SK-N-SH (cell line): Measurements from ENCODE around the gene SLC17A9. TPM values are rescaled to one million over a fixed set of nuclear protein-coding genes. Genes with fewer than 3 reads are reported as not detected.

Experiments
- CTCF ChIA-PET: fragments of 300-600, 350-600 bp; formaldehyde crosslinking; extraction: SDS; loops from one replicate; lab custom pipeline; 2021; lab: Yijun Ruan, JAX
- POLR2A ChIA-PET: fragments of 350-600 bp; sonication (Branson Sonifier 250); formaldehyde crosslinking; extraction: SDS; loops from one replicate; lab custom pipeline; 2020; ENCODE audit warnings: antibody characterized with exemption, inconsistent platforms; lab: Yijun Ruan, JAX
- DNase-seq: peaks from one replicate; pipeline ENCODE4 v3.0.0; 2012
- H2AFZ ChIP-seq: fragments of 200-600 bp; sonication (generic); 2 replicates; pipeline ENCODE4 v1.8.1; 2016; ENCODE audit warnings: antibody characterized with exemption, mild to moderate bottlenecking, low read depth
- H3F3A ChIP-seq: fragments of 200-600 bp; sonication (generic); replicated peaks from 2 replicates; pipeline ENCODE3; 2016; ENCODE audit warnings: antibody characterized with exemption, mild to moderate bottlenecking; ENCODE audit not compliant: insufficient read depth
- H3K27ac ChIP-seq, 2 experiments: fragments of 200-500 bp in 1 of 2; fragments of 200-600 bp in 1 of 2; sonication (Bioruptor generic) in 1 of 2; sonication (generic), shearing (Covaris generic) in 1 of 2; 2 replicates each; pipeline versions ENCODE4 v1.5.1 to v1.6.1; 2014 to 2016; ENCODE audit warnings: low read depth in 2 of 2, inconsistent platforms in 1 of 2, low read length in 1 of 2, mild to moderate bottlenecking in 1 of 2, mixed read lengths in 1 of 2
- H3K27me3 ChIP-seq: fragments of 200-600 bp; sonication (generic), shearing (Covaris generic); 2 replicates; pipeline ENCODE4 v1.6.1; 2016; ENCODE audit warnings: mixed run types; ENCODE audit not compliant: insufficient read depth
- H3K36me3 ChIP-seq, 2 experiments: fragments of 200-500 bp in 1 of 2; fragments of 200-600 bp in 1 of 2; sonication (Bioruptor generic) in 1 of 2; sonication (generic) in 1 of 2; replicated peaks in 1 of 2; 2 replicates each; pipeline versions ENCODE3 to v1.5.1; 2014 to 2016; ENCODE audit warnings: low read length in 1 of 2, mild to moderate bottlenecking in 1 of 2; ENCODE audit not compliant: insufficient read depth in 2 of 2, control insufficient read depth in 1 of 2
- H3K4me1 ChIP-seq, 2 experiments: fragments of 200-500 bp in 1 of 2; fragments of 200-600 bp in 1 of 2; sonication (Bioruptor generic) in 1 of 2; sonication (generic), shearing (Covaris generic) in 1 of 2; 2 replicates each; pipeline versions ENCODE4 v1.5.1 to v1.6.1; 2014 to 2016; ENCODE audit warnings: low read depth in 1 of 2, low read length in 1 of 2, mixed run types in 1 of 2; ENCODE audit not compliant: insufficient read depth in 2 of 2, control insufficient read depth in 1 of 2
- H3K4me2 ChIP-seq: fragments of 200-600 bp; sonication (generic), shearing (Covaris generic); 2 replicates; pipeline ENCODE4 v1.6.1; 2017; ENCODE audit warnings: mixed run types
- H3K4me3 ChIP-seq, 2 experiments: fragments of 200-500 bp in 1 of 2; fragments of 200-600 bp in 1 of 2; sonication (Bioruptor generic) in 1 of 2; sonication (generic), shearing (Covaris generic) in 1 of 2; 2 replicates each; pipeline versions ENCODE4 v1.5.1 to v1.8.1; 2014 to 2016; ENCODE audit warnings: low read depth in 2 of 2, inconsistent platforms in 1 of 2, low read length in 1 of 2, mild to moderate bottlenecking in 1 of 2, mixed read lengths in 1 of 2, moderate library complexity in 1 of 2
- H3K79me2 ChIP-seq: fragments of 200-600 bp; sonication (generic); 2 replicates; pipeline ENCODE4 v1.8.1; 2017; ENCODE audit warnings: mild to moderate bottlenecking; ENCODE audit not compliant: insufficient read depth
- H3K9ac ChIP-seq: fragments of 200-600 bp; sonication (generic); 2 replicates; pipeline ENCODE4 v1.6.1; 2017; ENCODE audit warnings: mixed run types
- H3K9me2 ChIP-seq: fragments of 200-600 bp; sonication (generic); 2 replicates; pipeline ENCODE4 v1.6.1; 2017; ENCODE audit warnings: mixed run types
- H3K9me3 ChIP-seq: fragments of 200-600 bp; sonication (generic); 2 replicates; pipeline ENCODE4 v1.6.1; 2017; ENCODE audit warnings: mixed run types, mild to moderate bottlenecking, moderate library complexity
- H4K20me1 ChIP-seq: fragments of 200-600 bp; sonication (generic); 2 replicates; pipeline ENCODE4 v1.6.1; 2017; ENCODE audit warnings: mild to moderate bottlenecking, mixed run types; ENCODE audit not compliant: insufficient read depth
- CHD2 ChIP-seq: fragments of 150-350 bp; IDR thresholded peaks from 2 replicates; pipeline ENCODE4 v1.6.1; 2018; ENCODE audit warnings: low read length; ENCODE audit not compliant: partially characterized antibody
- ELF1 ChIP-seq: IDR thresholded peaks from 2 replicates; pipeline ENCODE4 v1.4.0; 2012
- EP300 ChIP-seq, 2 experiments: IDR thresholded peaks; 2 replicates each; pipeline versions ENCODE4 v1.4.0 to v1.6.1; 2012; ENCODE audit warnings: borderline replicate concordance in 1 of 2, low read depth in 1 of 2, low read length in 1 of 2
- FOXJ3 ChIP-seq: sonication (generic); formaldehyde crosslinking; IDR thresholded peaks from 2 replicates; pipeline ENCODE4 v1.5.1; 2020; ENCODE audit warnings: mild to moderate bottlenecking, missing genetic modification reagents
- GABPA ChIP-seq: IDR thresholded peaks from 2 replicates; pipeline ENCODE4 v1.4.0; 2012; ENCODE audit warnings: low read depth, mild to moderate bottlenecking
- GATA2 ChIP-seq: sonication (generic); formaldehyde crosslinking; IDR thresholded peaks from 2 replicates; pipeline ENCODE4 v1.5.0; 2020; ENCODE audit warnings: mild to moderate bottlenecking, missing genetic modification reagents
- JUND ChIP-seq: IDR thresholded peaks from 2 replicates; pipeline ENCODE4 v1.4.0; 2012
- MEF2A ChIP-seq: IDR thresholded peaks from 2 replicates; pipeline ENCODE4 v1.4.0; 2012; ENCODE audit warnings: low read depth, borderline replicate concordance
- MXI1 ChIP-seq: IDR thresholded peaks from 2 replicates; pipeline ENCODE4 v1.6.1; 2012; ENCODE audit warnings: mild to moderate bottlenecking, low read depth, low read length, improper control_type of control experiment
- NFIC ChIP-seq: IDR thresholded peaks from 2 replicates; pipeline ENCODE4 v1.4.0; 2012; ENCODE audit warnings: borderline replicate concordance
- POLR2AphosphoS5 ChIP-seq: IDR thresholded peaks from 2 replicates; pipeline ENCODE4 v1.6.1; 2012; ENCODE audit warnings: low read depth, low read length
- RCOR1 ChIP-seq: fragments of 150-350 bp; IDR thresholded peaks from 2 replicates; pipeline ENCODE4 v1.6.1; 2017; ENCODE audit warnings: antibody characterized with exemption, low read length
- SMC3 ChIP-seq: IDR thresholded peaks from 2 replicates; pipeline ENCODE4 v1.6.1; 2012; ENCODE audit warnings: low read depth, low read length, improper control_type of control experiment
- TCF12 ChIP-seq: IDR thresholded peaks from 2 replicates; pipeline ENCODE4 v1.4.0; 2012
- YY1 ChIP-seq: IDR thresholded peaks from 2 replicates; pipeline ENCODE4 v1.4.0; 2012; ENCODE audit warnings: low read depth, mild to moderate bottlenecking
- whole genome bisulfite sequencing: methylation state at CpG from one replicate; pipeline ENCODE4 v1.1.6; 2017; ENCODE audit warnings: low lambda C conversion rate; 5-methylcytosine and 5-hydroxymethylcytosine counted together
- polyA plus RNA-seq, 3 experiments: library from polyadenylated mRNA; depleted of rRNA; stranded (reverse); fragments of >200 nt; gene quantifications; 2 replicates each; pipeline ENCODE4 v1.2.3, GENCODE V29; 2012
- TF ChIP-seq, protein P1 (sequence below): IDR thresholded peaks from 2 replicates; pipeline ENCODE4 v1.4.0; 2012; ENCODE audit warnings: low read depth, borderline replicate concordance
- TF ChIP-seq, protein P2 (sequence below): IDR thresholded peaks from 2 replicates; pipeline ENCODE4 v1.4.0; 2012; ENCODE audit warnings: low read depth, borderline replicate concordance
- TF ChIP-seq, protein P3 (sequence below): fragments of 150-350 bp; IDR thresholded peaks from 2 replicates; pipeline ENCODE4 v1.6.1; 2016; ENCODE audit warnings: mild to moderate bottlenecking, low read depth, low read length
- TF ChIP-seq, protein P4 (sequence below): fragments of 200-600 bp; sonication (generic); IDR thresholded peaks from 2 replicates; pipeline ENCODE4 v1.6.1; 2017; ENCODE audit warnings: antibody characterized with exemption, mild to moderate bottlenecking, moderate library complexity
- TF ChIP-seq, protein P5 (sequence below): IDR thresholded peaks from 2 replicates; pipeline ENCODE4 v1.4.0; 2012; ENCODE audit warnings: low read depth

The SLC17A9 gene
- polyA plus RNA-seq, 1 of the 3 experiments (the other 2 are of a cell fraction), result not detected

DNA sequence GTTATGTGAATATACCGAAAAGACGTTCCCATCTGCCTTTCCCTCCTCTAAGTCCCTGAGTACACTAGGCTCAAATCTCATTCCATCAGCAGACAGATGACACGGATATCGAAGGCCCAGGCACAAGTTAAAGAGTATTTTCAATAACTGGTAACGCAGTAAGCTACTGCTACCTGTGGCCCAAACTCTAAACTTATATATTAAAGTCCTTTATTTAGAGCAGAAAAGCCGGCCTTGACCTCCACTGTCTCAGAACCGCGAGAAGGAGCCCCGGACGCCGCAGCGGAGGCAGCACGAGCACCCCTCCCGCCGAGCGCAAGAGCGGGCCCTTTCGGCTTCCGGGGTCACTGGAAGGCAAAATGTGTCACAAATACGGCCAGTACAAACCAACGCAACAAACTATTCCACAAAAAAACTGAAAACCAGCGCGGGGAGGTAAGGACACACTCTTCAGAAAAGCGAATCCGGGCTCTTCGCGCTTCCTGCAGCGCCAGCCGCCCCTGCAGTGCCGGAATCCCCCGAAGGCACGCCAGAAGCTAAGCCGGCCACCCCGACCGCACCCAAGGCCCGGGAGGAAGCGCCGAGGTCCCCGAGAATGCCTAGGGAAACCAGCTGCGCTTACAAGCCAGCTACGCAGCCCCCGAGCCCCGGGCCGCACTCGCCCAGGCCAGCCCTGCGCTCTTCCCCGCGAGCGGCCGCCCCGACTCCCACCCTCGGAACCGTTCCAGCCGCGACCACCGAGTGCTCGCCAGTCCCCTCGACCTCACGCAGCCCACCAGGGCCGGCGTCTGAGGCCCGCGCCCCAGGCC, 26.9 kb upstream of the SLC17A9 start:
- peaks cover 59% of the 10 kb centered on the region for H4K20me1 ChIP-seq
- H3K27ac ChIP-seq, result peak overlapping the region; percentile 86 to 88
- ChIA-PET CTCF (interaction anchor here (1.0 to 12.2 kb wide), 6 partner anchors 9 to 103 kb away, joined by 3 to 127 read pairs (median 6); partner anchors contain the start of gene GID8), POLR2A (no interaction called here)
- H3K4me2 ChIP-seq, result peak overlapping the region; percentile 85
- H3F3A ChIP-seq, result peaks cover 22% of the 10 kb centered on the region
- H3K4me3 ChIP-seq, result peak overlapping the region; percentile 86 to 95
- H3K9me3 ChIP-seq, result no peaks in the 10 kb centered on the region
- H3K36me3 ChIP-seq, result peaks cover 0 to 2% of the 10 kb centered on the region in 2 experiments
- H3K4me1 ChIP-seq, result peaks cover 24 to 35% of the 10 kb centered on the region in 2 experiments; a peak in 3 of 4 replicates
- DNase-seq, result peak; percentile 51
- peaks cover 97% of the 10 kb centered on the region for H3K79me2 ChIP-seq
- H3K9ac ChIP-seq, result peak overlapping the region; percentile 97
- no peaks in the 10 kb centered on the region for H3K27me3 ChIP-seq
- no peak overlapping the region for H2AFZ ChIP-seq
- TF ChIP-seq, protein P1, sequence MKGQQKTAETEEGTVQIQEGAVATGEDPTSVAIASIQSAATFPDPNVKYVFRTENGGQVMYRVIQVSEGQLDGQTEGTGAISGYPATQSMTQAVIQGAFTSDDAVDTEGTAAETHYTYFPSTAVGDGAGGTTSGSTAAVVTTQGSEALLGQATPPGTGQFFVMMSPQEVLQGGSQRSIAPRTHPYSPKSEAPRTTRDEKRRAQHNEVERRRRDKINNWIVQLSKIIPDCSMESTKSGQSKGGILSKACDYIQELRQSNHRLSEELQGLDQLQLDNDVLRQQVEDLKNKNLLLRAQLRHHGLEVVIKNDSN, result no peak
- TF ChIP-seq, protein P2, sequence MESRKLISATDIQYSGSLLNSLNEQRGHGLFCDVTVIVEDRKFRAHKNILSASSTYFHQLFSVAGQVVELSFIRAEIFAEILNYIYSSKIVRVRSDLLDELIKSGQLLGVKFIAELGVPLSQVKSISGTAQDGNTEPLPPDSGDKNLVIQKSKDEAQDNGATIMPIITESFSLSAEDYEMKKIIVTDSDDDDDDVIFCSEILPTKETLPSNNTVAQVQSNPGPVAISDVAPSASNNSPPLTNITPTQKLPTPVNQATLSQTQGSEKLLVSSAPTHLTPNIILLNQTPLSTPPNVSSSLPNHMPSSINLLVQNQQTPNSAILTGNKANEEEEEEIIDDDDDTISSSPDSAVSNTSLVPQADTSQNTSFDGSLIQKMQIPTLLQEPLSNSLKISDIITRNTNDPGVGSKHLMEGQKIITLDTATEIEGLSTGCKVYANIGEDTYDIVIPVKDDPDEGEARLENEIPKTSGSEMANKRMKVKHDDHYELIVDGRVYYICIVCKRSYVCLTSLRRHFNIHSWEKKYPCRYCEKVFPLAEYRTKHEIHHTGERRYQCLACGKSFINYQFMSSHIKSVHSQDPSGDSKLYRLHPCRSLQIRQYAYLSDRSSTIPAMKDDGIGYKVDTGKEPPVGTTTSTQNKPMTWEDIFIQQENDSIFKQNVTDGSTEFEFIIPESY, result no peak
- no peak for TF ChIP-seq MEF2A
- no peak for TF ChIP-seq FOXJ3 (CRISPR knock-in tag)
- TF ChIP-seq JUND, result no peak
- TF ChIP-seq MXI1, result no peak
- TF ChIP-seq POLR2AphosphoS5, result no peak
- TF ChIP-seq NFIC, result no peak
- TF ChIP-seq SMC3, result no peak
- TF ChIP-seq, protein P3, sequence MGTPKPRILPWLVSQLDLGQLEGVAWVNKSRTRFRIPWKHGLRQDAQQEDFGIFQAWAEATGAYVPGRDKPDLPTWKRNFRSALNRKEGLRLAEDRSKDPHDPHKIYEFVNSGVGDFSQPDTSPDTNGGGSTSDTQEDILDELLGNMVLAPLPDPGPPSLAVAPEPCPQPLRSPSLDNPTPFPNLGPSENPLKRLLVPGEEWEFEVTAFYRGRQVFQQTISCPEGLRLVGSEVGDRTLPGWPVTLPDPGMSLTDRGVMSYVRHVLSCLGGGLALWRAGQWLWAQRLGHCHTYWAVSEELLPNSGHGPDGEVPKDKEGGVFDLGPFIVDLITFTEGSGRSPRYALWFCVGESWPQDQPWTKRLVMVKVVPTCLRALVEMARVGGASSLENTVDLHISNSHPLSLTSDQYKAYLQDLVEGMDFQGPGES, result no peak
- TF ChIP-seq, protein P4, sequence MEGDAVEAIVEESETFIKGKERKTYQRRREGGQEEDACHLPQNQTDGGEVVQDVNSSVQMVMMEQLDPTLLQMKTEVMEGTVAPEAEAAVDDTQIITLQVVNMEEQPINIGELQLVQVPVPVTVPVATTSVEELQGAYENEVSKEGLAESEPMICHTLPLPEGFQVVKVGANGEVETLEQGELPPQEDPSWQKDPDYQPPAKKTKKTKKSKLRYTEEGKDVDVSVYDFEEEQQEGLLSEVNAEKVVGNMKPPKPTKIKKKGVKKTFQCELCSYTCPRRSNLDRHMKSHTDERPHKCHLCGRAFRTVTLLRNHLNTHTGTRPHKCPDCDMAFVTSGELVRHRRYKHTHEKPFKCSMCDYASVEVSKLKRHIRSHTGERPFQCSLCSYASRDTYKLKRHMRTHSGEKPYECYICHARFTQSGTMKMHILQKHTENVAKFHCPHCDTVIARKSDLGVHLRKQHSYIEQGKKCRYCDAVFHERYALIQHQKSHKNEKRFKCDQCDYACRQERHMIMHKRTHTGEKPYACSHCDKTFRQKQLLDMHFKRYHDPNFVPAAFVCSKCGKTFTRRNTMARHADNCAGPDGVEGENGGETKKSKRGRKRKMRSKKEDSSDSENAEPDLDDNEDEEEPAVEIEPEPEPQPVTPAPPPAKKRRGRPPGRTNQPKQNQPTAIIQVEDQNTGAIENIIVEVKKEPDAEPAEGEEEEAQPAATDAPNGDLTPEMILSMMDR, result no peak
- TF ChIP-seq RCOR1, result no peak
- TF ChIP-seq, protein P5, sequence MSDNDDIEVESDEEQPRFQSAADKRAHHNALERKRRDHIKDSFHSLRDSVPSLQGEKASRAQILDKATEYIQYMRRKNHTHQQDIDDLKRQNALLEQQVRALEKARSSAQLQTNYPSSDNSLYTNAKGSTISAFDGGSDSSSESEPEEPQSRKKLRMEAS, result 0 out of 2 replicates have a peak, but pooled peaks have one; percentile 23
- no peak for TF ChIP-seq EP300 (IDR thresholded peaks at IDR 0.05; ENCODE audit: borderline replicate concordance in 1 of 2, low read depth in 1 of 2, low read length in 1 of 2)
- TF ChIP-seq GABPA, result 0 out of 2 replicates have a peak, but pooled peaks have one; percentile 31
- 0 out of 2 replicates have a peak, but pooled peaks have one; percentile 30 for TF ChIP-seq ELF1
- no peak for TF ChIP-seq CHD2
- TF ChIP-seq YY1, result no peak
- TF ChIP-seq TCF12, result no peak
- no peak for TF ChIP-seq GATA2 (CRISPR knock-in tag)
- no peaks in the 10 kb centered on the region for H3K9me2 ChIP-seq
- WGBS, result under 1% methylated on average over 21 of the region's 63 CpGs
